SK-N-DZ (cell line): ENCODE data around the gene P2RY11. TPM values are rescaled to one million over a fixed set of nuclear protein-coding genes. Genes with fewer than 3 reads are reported as not detected.

Experiments
- DNase-seq: peaks from one replicate; pipeline ENCODE4 v3.0.0-alpha.2; 2015; ENCODE audit warnings: low spot score
- polyA plus RNA-seq, 2 experiments: library from polyadenylated mRNA; depleted of rRNA; stranded (reverse); fragments of >200 nt; gene quantifications; 2 replicates each; pipeline ENCODE4 v1.2.3, GENCODE V29; 2014

The P2RY11 gene, protein sequence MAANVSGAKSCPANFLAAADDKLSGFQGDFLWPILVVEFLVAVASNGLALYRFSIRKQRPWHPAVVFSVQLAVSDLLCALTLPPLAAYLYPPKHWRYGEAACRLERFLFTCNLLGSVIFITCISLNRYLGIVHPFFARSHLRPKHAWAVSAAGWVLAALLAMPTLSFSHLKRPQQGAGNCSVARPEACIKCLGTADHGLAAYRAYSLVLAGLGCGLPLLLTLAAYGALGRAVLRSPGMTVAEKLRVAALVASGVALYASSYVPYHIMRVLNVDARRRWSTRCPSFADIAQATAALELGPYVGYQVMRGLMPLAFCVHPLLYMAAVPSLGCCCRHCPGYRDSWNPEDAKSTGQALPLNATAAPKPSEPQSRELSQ
- 6.8 and 7.0 TPM in 2 replicates for polyA plus RNA-seq (2014; cell fraction: cytosol; rRNA removed)
- polyA plus RNA-seq (2014; cell fraction: nucleus; rRNA removed): 10.6 and 15.3 TPM in 2 replicates

DNA sequence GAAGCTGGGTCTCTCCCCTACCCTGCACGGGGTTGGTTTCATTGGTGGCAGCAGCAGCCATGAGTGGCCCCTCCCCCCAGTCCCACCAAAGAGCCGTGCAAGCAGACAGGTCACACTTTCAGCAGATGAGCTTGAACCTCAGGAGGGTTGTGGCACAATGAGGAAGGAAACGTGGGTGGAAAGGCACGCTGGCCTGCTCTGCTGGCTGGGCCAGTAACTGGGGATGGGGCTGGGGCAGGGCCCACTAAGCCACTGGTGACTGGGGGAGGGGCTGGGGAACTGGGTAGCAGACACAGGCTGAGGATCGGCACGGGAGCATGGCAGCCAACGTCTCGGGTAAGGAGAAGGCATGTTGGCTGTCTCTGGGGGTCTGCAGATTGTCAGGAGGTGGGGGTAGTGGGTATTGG, at the start of gene P2RY11:
Gene P2RY11, plus strand, starts transcription at position 289 of the 407 bp plus-strand sequence. Its CDS starts 29 bp downstream, at position 318.
- no peak for DNase-seq

DNA sequence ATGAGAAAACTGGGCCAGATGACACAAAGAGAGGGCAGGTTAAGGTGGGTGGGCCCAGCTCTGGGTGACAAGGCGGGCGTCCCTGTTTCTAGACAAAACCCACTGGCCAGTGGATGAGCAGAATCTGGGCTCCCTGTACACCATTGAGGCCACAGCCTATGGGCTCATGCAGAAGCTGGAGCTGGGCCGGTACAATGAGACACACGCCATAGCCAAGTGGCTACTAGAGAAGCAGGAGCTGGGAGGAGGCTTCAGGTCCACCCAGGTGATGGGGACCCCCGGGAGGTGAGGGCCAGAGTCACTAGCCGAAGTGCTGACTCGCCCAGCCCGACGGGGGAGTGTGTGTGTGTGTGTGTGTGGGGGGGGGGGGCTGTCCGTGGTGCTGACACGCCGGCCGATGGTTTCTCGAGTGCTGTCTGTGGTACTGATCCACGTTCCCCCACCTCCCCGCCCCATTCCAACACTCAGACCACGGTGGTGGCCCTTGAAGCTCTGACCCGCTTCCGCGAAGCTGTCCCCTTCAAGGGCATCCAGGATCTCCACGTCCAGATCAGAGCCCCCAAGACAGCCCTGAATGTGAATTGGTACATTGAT, 49.7 kb upstream of the P2RY11 start:
- DNase-seq: no peak

DNA sequence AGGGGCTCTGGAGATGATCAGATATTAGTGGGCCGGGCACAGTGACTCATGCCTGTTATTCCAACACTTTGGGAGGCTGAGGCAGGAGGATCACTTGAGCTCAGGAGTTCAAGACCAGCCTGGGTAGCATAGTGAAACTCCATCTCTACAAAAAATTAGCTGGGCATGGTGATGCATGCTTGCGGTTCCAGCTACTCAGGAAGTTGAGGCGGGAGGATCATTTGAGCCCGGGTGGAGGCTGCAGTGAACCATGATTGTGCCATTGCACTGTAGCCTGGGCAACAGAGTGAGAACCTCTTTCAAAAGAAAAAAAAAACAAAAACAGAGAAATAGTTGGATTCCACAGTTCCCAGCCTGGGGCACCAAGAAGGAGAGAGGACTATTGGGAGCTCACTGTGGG, 43.3 kb upstream of the P2RY11 start:
- no peak for DNase-seq

DNA sequence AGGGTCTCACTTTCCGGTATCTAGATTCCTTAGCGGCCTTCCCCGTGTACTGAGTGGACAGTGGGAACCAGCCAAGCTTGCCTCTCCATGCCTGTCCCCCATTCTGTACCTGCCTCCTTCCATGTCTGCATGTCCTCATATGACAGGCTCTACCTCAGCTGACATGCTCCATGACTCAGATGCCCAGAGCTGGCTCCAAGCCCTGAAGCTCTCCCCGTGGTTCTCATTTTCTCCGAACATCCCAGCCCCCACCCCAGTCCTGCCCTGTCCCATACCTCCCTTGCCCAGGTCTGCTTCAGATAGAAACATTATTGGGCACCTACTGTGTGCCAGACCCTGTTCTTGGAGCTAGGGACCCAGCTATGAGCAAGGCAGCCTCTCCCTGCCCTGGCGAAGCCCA, 42.4 kb upstream of the P2RY11 start:
- DNase-seq: no peak

DNA sequence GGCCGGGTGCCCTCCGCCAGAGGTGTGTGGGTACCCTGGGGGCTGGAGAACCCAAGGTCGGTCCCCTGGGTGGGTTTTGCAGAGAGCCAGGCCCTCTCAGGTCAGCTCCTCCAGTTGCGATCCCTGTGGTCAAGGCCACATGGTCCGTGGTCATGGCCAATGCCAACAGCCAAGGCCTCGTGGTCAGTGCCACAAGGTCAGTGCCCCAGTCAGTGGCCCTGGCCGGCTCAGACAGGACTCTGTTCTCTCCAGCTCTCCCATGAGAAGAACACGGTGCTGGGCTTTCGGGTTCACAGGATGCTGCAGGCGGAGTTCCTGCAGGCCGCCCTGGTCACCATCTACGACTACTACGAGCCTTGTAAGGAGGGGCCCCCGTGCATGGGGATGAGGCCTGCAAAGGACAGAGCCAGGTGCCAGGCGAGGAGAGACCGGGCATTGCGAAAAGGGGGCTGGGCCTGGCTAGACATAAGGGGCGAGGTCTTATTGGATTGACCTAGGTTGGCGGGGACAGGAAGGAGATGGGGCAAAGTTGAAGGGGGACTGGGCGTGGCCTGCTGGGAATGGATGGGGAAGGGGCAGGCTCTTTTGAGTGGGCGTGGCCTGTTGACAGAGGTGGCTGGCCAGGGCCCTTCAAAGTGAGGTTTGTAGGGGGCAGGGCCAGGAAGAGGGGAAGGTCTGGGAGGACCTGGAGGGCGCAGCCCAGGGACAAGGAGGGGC, 40.6 kb upstream of the P2RY11 start:
- no peak for DNase-seq

DNA sequence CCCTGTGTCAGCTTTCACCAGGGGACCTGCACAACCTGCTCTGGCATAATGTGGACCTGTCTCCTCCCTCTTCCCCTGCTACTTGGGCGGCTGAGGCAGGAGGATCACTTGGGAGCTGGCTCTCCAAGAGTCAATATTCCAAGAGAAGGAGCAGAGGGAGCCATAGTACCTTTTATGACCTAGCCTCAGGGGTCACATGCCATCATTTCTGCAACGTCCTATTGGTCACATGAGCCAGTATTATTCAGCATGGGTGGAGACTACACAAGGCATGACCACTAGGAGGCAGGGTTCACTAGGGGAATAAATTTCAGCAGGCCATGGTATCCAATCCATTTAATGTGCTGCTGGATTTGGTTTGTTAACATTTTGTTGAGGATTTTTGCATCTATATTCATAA, 37.3 kb upstream of the P2RY11 start:
- no peak for DNase-seq

DNA sequence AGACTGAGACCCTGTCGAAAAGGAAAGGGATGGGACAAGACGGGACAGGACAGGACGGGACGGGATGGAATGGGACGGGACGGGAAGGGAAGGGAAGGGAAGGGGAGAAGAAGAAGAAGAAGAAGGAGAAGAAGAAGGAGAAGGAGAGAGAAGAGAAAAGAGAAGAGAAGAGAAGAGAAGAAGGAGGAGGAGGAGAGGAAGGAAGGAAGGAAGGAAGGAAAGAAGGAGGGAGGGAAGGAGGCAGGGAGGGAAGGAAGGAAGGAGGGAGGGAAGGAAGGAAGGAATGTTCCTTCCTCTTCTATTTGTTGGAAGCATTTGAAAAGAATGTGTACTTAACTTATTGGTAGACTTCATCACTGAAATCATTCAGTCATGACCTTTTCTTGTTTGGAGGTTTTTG, 35.0 kb upstream of the P2RY11 start:
- DNase-seq: no peak

DNA sequence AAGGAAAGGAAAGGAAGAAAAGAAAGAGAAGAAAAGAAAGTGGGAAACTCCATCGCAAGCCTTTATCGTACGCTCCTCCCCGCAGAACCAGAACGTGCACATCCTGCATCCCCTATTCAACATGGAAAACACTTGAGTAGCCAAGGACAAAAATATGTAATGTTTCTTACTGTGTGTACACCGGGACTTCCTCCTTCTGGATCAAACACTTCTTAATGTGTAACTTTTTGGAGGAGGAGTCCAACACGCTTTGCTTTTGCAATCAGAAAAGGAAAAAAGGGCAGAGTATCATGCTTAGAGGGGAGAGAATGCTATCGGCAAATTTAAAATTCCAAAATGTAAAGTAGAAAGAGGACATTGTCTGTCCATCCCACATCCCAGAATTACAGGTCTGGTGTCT, 33.2 kb upstream of the P2RY11 start:
- DNase-seq: no peak

DNA sequence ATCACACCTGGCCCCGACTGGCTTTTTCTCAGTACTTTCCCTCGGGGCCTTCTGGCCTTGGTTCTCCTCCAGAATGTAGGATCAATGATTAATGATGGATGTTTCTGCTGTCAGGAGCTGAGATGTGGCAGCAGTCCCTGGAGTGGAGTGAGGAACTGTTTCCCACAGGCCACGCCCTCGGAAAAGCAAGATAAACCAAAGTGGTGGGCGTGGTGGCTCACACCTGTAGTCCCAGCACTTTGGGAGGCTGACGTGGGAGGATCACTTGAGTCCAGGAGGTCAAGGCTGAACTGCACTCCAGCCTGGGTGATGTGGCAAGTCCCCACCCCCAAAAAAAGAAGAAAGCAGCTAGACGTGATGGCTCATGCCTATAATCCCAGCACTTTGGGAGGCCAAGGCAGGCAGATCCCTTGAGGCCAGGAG, 32.5 kb upstream of the P2RY11 start:
- no peak for DNase-seq

DNA sequence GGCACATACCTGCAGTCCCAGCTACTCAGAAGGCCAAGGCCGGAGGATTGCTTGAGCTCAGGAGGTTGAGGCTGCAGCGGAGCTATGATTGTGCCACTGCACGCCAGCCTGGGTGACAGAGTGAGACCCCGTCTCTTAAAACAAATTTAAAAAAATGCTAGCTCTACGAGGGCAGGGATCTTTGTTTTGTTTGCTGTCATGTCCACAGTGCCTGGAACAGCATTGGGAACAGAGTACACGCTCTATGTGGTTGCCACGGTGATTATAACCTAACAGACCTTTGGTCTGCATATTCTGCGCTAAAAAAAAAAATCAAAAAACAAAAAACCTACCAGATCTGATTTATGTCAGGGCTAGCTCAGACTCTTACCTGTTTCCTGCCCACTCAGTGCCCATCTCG, 27.6 kb upstream of the P2RY11 start:
- no peak for DNase-seq

DNA sequence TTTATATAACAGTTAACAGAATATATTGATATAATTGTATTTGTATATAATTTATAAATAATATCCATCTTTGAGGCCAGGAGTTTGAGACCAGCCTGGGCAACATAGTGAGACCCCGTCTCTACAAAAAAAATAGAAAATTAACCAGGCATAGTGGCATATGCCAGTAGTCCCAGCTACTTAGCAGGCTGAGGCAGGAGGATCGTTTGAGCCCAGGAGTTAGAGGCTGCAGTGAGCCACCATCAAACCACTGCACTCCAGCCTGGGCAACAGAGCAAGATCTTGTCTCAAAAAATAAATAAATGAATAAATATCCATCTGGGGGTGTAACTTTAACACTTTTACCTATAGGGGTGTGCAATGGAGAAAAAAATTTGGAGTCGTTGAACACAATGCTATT, 26.7 kb upstream of the P2RY11 start:
- no peak for DNase-seq

DNA sequence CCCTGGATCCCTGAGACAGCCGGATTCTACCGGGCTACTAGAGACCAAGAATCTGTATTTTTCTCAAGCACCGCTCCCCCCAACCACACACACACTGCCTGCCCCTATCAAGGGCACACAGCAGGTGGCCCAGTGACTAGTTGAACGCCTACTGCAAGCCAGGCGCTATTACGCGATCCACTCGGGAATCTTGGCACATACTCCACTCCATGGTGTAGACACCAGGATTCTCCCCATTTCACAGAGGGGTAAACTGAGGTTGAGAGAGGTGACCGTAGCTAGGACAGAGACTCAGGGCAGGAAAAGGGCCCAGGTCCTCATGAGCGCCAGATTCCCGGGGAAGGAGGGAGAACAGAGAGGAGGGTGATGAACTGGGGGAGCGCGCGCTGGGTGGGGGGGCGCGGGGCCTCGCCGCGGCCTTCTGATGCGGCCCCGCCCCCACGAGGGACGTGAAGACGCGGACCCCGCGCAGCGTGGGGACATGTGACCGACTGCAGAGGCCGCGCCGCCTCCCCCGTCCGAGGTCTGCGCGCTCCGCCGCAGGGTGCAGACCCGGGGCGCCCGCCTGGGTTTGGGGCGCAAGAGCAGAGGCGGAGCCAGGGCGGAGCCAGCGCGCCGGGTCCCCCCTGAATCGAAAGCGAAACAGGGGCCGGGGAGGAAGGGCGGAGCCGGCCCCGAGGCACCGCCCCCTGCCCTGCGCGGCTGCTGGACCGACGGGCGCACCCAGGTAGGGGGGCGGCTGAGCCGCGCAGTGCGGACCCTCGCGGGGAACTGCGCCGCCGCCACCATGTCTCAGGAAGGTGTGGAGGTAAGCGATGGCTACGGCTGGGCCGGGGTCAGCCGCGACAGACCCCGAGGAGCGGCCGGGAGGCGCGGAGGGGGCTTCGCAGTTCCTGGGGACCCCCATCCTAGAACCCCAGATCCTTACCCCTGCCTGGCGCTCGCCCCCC, 25.6 kb upstream of the P2RY11 start, which contains the start of gene SHFL:
Gene SHFL, plus strand, starts transcription at position 677 of the 950 bp plus-strand sequence. Its CDS starts 111 bp downstream, at position 788.
- no peak for DNase-seq

DNA sequence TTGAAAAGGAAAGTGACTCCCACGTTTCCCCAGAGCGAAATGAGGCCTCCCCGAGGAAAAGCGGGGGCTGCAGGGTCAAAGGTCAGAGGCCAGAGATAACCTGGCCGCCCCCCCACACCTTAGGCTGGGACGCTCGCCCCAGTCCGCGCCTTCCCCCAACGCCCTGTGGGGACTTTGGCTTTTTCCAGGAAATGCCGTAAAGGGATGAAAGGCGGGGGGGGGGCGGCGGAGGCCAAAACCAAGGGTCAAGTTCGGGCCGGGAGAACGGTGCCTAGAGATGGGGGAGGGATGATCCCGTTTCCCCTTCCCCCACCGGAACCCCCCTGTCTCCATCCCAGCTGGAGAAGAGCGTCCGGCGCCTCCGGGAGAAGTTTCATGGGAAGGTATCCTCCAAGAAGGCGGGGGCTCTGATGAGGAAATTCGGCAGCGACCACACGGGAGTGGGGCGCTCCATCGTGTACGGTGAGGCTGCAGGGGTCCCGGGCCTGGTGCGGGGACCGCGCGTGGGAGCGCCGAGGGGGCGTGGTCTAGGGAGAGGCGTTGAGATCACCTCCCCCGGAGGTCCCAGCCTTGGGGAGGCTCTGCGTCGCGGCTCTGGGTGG, 24.8 kb upstream of the P2RY11 start:
- DNase-seq: no peak

DNA sequence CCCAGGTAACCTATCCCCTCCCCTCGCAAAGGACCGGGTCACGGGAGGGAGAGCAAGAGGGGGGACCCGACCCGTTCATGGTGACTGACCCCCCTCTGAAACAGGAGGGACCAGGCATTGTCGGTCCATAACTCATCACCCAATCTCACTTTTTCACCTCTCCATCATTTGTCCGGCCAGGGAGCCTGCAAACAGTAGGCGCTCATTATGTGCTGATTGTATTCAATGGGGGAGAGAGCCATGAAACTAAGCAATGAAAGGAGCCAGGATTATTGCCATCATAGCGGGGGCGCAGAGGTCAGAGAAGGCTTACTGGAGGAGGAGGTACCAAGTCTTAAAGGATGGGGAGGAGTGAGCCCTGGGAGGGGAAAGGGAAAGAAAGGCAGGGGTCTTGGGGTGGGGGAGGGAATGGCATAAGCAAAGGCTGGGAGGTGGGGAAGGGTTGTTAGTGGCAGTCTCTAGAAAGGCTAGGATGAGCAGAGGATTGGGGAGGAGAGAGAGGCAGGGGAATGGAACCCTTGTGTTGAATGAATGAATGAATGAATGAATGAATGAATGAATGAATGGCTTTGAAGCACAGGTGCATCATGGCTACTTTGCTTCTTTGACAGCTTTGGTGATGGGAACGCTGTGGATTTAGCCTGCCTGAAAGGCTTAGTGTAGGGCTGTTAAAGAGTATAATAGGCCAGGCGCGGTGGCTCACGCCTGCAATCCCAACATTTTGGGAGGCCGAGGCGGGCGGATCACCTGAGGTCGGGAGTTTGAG, 24.0 kb upstream of the P2RY11 start:
- no peak for DNase-seq

DNA sequence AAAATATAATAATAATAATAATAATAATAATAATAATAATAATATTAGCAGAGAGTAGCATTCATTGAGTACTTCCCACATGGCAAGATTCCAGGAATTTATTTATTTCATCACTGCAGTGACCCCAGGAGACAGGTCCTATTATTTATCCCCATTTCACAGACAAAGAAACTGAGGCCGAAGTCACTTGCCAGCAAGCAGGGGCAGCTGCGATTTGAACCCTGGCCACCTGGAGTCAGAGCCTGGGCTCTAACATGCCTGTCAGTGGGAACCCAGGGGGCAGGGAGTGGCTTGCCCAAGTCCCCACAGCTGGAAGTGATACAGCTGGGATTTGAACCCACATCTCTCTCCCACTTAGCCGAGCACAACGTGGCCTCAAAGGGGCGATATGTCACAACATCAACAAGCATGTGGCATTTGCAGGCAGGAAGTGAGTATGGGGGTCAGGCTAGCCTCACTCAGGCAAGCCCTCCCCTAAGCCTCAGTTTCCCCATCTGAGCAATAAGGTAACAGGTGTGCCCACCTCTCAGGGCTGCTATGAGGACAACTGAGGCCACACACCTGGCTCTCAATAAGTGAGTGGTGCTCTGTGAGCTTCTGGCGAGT, 22.4 kb upstream of the P2RY11 start:
- DNase-seq: no peak

DNA sequence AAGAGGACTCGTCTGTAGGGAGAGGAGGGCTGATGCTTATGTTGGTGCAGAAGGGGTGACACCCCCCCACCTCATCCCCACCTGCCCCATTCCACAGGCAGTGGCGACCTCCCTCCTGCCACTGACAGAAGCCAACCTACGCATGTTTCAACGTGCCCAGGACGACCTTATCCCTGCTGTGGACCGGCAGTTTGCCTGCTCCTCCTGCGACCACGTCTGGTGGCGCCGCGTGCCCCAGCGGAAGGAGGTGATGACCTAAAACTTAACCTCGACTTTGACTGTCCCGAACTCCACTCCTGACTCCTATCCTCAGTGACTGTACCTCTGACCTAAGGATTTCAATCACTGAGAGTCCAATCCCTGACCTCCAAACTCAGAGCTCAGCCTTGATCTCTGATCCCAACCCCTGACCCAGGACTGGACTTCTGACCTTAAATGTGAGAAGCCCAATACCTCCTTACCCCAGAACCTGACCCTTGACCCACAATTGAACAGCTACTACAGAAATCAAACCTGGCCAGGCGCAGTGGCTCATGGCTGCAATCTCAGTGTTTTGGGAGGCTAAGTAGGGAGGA, 21.6 kb upstream of the P2RY11 start:
- DNase-seq: no peak

DNA sequence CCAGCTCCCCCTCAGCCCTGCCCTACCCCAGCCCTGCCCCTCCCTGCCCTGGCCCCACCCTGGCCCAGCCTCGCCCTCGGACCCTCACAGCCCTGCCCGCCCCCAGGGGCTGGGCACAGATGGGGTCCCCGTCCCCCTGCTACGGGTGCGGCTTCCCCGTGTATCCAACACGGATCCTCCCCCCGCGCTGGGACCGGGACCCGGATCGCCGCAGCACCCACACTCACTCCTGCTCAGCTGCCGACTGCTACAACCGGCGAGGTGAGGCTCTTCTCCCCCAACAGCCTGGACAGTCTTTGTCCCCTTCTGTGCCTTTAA, 20.2 kb upstream of the P2RY11 start:
- no peak for DNase-seq

DNA sequence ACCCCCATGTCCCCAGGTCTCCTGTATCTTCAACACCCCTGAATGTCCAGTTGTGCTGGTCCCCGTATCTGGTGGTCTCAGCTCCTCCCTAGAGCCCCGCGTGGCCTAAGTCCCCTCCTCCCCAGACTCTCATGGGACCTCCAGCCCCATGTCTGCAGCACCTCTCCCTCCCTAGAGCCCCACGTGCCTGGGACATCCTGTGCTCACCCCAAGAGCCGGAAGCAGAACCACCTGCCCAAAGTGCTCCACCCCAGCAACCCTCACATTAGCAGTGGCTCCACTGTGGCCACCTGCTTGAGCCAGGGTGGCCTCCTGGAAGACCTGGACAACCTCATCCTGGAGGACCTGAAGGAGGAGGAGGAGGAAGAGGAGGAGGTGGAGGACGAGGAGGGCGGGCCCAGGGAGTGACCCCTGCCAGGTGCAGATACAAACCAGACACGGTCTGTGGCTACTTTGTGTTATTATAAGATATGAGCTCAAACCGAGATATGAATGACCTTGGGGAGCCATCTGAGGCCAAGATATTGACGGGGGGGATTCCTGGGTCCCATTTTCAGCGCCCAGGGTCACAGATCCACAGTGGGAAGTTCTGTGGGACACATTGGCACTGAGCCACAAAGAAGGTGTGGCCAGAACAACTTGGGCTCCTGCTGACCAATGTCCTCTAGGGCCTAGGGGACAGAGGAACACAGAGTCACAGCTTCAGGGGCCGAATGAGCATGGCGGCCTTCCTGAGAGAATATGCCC, 19.4 kb upstream of the P2RY11 start:
- DNase-seq: no peak
